GM21367 (cell line): ENCODE data around the gene RGPD6.
A peak's percentile ranks its signal among the peaks of the same experiment; 100 is the strongest.
"Not testable (repeated sequence)": the region's sequence is repeated elsewhere in the genome, so short reads cannot be mapped to it uniquely, and the experiment has no call there.

Experiments used
- ATAC-seq: cut with Tn5 transposase; IDR thresholded peaks from one replicate; pipeline ENCODE4 v1.9.1; 2021; ENCODE audit not compliant: unreplicated experiment

RGPD6 gene

GRCh38 chr2:110482697-110483096, 94.3 kb downstream of the RGPD6 start:
- not testable (repeated sequence) for ATAC-seq

DNA sequence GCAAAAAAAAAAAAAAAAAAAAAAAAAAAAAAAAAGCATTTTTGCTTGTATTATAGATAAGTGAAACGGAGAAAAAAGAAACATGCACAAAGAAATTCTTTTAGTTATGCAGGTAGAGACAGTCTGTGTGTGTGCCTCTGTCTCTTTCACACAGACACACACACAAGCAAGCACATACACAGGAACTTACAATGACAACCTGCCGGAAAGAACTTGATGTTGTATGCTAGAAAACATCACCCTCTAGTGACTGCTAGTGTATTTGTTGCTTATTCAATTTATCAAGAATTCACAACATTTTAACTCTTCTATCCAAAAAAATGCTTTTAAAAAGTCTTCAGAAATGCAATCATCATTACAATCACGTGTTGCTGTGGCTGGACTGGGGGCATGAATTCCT, 95.8 kb downstream of the RGPD6 start:
- ATAC-seq: not testable (repeated sequence)

DNA sequence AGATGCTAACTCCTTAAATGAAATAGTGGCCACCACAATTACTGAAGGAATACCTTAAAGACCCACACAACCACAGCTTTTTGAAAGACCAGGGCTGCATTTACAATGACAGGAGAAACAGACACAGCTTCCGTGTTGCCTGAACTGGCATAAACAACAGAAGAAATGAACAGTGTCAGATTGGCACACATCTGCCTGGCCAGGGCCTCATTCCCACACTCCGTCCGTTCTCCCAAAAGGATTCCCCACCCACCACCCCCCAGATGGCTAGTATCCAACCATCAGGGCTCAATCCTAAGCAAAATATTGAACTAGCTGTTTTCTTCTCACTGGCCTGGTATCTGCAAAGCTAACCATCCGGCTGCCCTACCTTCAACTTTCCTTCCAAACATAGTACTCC, 96.9 kb downstream of the RGPD6 start:
- not testable (repeated sequence) for ATAC-seq

DNA sequence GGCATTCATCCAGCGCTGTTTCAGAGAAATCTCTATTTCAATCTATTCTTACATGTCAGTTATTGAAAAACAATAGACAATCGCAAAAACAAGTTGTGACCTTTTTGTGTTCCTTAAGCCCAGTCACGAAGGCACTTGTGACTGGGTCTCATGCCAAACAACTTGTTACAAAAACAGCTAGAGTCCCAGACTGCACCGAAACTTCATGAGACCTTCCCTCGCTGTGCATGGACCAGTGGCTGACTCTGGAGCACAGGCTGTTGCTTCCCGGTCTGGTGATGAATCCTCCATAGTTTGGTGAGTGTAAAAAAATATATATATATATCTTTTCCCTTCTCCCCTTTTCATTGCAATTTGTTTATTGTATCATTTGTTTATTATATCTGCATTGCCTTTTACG, 99.7 kb downstream of the RGPD6 start:
- ATAC-seq: not testable (repeated sequence)

- ATAC-seq: not testable (repeated sequence)
Observed at GRCh38 chr2:110476952-110477351, 100.1 kb downstream of the RGPD6 start.

DNA sequence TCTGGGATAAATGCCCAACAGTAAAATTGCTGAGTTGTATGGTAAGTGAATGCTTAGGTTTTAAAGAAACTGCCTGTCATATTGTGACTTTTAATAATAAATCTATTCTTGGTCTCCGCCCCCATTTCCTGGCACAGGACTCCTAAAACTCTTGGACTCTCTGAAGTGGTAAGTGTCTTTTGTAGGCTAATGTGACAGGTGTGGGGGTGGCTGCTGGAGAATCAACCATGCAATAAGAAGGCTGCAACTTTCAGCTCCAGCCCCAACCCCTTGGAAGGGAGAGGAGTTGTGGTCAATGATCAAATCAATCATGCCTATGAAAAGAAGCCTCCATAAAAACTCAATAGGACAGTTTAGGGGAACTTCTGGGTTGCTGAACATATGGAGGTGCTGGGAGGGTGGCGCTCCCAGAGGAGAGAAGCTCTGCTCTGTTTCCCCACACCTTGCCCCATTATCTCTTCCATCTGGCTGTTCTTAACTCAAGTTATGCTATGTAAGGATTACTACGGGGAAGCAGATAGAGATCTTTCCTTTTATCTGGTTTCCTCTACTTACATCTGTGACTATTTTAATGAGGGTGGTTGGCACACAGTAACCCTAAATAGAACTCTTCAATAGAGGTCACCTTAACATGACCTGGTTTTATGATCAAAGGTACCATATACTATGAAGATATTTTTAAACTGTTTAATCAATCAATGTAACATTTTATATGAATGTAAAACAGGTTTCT, 101.2 kb downstream of the RGPD6 start:
- not testable (repeated sequence) for ATAC-seq

GRCh38 chr2:110474898-110475297, 102.1 kb downstream of the RGPD6 start:
- ATAC-seq: peak; percentile 89

DNA sequence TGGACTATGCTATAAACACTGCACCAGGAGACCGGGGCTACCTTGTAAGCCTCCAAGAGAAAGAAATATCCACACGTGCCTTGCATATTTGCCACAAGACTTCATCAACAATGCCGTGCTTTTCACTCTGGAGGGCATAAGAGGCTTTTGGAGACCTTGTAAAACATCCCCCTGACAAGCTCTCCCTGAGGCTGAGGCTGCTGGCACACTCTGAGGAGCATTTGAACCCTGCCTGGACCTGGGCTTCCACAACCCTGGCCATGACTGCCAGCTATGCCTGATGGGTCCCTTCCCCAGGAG, 104.0 kb downstream of the RGPD6 start:
- not testable (repeated sequence) for ATAC-seq

GRCh38 chr2:110472171-110473058, 104.6 kb downstream of the RGPD6 start, which contains the start of gene LIMS4:
Gene LIMS4 (minus strand): TSS chr2:110472816. CDS start chr2:110472778, 38 bp downstream.
- not testable (repeated sequence) for ATAC-seq

DNA sequence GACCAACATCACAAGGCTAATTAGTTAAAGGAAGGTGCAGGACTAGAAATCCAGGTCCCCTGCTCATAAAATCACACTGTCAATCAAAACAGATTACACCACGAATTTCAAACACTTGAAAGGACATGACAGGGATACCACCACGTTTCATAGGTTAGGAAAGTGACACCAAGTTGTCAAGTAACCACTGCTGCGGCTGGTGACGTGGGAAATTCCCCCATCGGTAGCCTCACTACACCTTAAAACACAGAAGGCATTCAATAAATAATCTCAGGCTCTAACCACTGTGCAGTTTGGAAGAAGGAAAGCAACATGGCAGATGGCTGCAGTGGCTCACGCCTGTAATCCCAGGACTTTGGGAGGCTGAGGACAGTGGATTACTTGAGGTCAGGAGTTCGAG, 108.1 kb downstream of the RGPD6 start:
- not testable (repeated sequence) for ATAC-seq

- peak; percentile 86 for ATAC-seq
Observed at GRCh38 chr2:110465312-110465711, 111.7 kb downstream of the RGPD6 start.
